NCI-H146 (cell line): ENCODE data around the gene SOBP.
"Not testable (repeated sequence)": the region's sequence is repeated elsewhere in the genome, so short reads cannot be mapped to it uniquely, and the experiment has no call there.

Experiments used
- DNase-seq: peaks from one replicate; lab custom pipeline; 2025; lab: John Stamatoyannopoulos, UW

The SOBP gene

GRCh38 chr6:107550906-107551305 lies 61.0 kb downstream of the SOBP start:
- DNase-seq: no peak

- DNase-seq: not testable (repeated sequence)
Observed at GRCh38 chr6:107553121-107553520, 63.2 kb downstream of the SOBP start.

DNA sequence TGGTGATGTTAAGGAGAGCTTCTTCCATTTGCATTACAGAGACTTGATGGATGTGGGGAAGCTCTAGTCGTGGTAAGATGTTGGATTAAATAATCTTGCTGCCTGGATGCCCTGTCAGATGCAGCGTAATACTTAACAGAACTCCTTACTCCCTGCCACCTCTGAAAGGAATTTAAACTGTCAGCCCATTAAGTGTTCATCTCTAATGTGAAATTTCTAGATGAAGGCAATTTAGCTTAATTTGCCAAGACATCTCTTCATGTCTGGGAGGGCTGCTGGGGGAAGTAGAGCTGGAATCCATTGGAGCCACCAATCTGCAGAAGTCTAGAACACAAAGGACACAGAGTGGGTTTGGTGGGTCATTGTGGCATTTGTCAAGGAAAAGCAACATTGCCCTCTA lies 64.4 kb downstream of the SOBP start:
- no peak for DNase-seq

- no peak for DNase-seq
Observed at GRCh38 chr6:107554918-107555317, 65.0 kb downstream of the SOBP start.

- peak; percentile 98 for DNase-seq
Observed at GRCh38 chr6:107555449-107555848, 65.5 kb downstream of the SOBP start.

DNA sequence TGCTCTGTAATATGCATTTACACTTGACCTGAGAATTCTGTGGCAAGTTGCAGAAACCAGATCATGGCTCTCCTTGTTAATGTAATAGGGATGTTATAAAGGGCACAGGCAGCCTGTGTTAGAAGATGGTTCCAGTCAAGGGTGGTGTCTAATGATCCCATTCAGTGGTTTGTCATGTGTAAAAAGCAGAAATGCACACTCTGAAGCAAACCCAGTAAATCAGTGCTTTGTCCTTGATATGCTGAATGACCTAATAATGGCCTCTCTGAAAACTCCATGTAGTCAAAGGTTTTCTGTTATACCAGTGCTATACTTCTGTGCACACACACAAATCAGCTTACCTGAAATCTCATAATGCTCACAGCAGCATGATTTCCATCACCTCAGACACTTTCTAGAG lies 66.2 kb downstream of the SOBP start:
- no peak for DNase-seq

- DNase-seq: no peak
Observed at GRCh38 chr6:107557698-107558097, 67.8 kb downstream of the SOBP start.

GRCh38 chr6:107560657-107561056 lies 70.7 kb downstream of the SOBP start:
- peak; percentile 33 for DNase-seq

- DNase-seq: peak; percentile 36
Observed at GRCh38 chr6:107561306-107561705, 71.4 kb downstream of the SOBP start.

- no peak for DNase-seq
Observed at GRCh38 chr6:107563694-107564588, 74.0 kb downstream of the SOBP start.

DNA sequence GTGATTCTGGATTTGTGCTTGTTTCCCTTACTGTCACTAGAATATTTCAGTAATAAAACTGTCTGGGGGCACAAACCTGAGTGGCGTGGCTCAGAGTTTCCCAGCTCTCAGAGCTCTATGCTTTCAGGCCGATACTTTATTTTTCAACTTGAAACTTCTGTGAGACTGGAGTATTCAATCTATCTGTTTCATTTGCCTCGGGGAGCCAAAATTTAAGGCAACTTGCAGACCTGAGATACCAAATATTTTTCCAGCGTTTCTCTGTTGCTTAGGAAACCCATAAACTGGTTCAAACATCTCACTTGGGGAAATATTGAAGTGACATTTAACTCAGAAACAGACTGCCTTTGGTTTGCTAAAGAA lies 74.7 kb downstream of the SOBP start:
- DNase-seq: no peak

DNA sequence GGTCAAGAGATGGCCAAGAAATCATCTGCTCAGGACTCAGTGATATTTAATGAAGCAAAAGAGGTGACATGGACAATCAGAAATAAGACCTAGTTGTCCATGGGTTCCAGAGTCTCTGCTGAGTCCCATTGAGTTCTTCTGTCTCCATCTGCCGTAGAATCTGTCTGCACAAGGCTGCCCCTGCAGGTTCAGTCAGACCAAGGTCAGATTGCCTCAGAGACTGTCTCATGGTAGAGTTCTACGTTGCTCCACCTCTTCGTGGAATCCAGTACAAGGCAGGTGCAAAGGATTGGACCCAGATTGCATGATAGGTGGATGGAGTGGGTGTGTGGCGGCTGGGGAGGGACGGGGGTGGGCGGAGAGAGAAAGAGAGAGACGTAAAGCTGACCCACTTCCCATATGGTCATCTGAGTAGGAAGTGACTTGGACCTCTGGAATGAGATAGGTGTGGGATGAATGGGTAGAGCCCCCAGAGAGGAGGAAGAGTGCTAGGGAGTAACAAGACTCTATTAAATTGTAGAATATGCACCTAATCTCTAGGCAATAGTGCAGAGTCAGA lies 75.3 kb downstream of the SOBP start:
- DNase-seq: no peak

- DNase-seq: no peak
Observed at GRCh38 chr6:107567643-107568042, 77.7 kb downstream of the SOBP start.

DNA sequence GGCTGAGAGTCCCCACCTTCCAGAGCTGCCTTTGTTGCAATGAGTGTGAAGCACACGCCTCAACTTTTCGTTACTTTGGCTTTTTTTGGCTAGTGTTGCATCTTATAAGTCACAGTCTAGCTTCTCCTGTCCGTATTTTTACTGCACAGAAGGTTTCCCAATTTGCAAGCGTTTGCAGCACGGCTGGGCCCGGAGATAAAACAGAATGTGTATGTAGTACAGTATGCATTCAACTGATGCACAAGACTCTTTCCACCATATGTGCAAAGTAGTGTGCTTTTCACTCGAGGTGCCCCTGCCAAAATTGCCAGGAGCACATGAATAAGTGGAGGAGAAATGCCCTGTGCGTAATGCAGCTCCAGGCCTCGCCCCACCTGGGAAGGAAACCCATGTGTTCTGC lies 79.6 kb downstream of the SOBP start:
- DNase-seq: no peak

- peak; percentile 73 for DNase-seq
Observed at GRCh38 chr6:107571354-107571753, 81.4 kb downstream of the SOBP start.

DNA sequence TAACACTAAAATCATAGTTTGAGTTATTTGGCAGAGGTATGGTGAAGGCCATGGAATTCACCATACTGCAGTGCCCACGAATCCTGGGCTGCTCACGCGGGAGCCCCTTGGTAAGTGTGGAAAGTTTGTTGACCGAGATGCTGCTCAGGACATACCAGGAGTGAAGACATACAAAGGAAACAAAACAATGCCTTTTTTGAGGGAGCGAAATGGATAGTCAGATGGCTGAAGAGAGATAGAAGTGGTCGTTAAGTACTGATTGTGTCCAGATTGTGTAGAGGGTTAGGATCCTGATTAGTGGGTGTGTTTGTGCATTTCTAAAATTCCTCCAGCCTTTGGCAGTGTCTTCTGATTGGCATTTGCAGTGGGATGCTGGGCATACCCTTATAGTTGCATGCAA lies 83.0 kb downstream of the SOBP start:
- no peak for DNase-seq

DNA sequence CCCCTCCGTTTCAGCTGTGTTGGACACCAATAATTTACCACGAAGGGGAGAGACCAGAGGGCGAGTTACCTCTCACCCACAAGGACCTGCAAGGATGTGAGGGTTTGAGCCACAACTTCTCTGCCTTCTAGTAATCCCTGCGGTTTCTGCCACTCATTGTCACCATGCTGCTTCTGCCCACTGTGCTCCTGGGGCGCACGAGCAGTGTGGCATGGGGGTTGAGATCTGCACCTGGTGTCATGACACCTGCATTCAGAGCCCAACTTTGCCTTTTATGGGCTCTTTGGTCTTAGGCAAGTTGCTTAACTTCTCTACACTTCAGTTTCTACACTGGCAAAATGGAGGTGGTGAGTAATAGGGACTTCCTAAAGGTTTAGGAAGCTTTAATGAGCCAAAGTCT lies 84.9 kb downstream of the SOBP start:
- DNase-seq: no peak

DNA sequence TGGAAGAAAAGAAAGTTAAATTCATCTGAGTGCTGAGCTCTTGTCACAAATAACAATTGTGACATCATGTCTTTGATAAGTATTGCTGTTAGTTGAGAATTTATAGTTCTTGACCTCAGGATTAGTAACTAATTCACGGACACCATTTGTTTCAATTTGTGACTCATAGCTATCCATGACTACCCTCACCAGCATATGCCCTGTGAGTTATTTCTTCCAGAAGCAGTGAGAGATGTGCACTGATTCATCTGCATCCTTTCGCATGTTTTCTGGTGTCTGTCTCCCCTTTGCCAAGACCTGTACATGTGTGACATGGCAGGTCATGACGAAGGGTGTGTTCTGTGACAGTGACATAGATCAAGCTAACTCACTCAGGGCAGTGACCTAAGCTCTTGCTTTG lies 86.9 kb downstream of the SOBP start:
- DNase-seq: no peak

DNA sequence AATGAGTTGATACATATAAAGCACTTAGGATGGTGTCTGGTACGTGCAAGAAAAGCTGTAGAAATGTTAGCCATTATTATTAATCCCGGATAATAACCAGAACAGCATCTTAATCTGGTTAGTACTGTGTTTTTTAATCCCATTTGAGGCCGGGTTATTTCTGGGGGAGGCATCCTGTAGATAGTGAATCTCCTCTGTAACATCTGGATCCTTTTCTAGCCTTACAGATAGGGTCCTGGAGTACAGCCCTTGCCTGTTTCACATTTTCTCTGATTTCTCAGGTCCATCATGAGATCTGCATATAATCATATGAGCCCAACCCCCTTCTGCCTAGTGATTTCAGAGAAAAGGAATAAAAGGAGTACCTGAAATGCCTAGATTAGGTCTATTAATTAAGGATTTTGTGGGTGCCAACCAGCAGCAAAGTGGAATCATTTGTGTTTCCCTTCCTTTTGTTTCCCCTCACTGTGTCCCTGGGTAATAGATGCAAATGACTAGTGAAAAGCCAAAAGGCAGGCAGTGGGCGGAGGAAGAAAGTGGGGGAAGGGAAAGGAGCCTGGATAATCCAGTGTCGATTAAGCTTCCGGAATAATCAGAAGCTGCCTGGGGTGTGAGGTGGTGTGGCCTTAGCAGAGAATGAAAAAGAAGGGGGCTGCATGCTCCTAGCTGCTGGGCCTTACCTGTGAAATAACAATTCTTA lies 88.9 kb downstream of the SOBP start:
- DNase-seq: no peak

DNA sequence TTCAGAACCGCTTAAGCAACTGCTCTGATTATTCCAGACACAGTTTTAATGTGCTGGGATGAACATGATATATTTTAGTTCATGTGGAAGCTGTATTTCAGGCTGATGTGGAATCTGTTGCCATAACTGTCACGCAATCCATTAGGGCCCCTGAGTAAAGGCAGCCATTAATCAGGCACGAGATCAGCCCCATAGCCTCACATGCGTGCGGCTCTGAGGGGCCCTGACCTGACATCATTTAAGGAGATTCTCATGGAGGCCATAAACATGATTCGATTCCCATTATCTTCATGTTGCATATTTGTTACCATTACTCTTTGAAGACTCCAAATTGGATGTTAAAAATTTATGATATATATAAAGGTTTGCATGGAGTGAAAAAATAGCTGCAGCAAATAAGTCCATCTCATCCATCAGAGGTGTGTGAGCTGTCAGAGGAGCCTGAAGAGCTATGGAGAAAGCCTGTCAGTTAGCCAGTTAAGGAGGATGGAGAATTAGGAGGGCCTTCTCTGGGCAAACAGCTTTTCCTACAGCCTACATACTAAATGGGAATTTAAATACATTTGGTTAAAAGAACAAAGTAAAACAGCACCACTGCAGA lies 89.6 kb downstream of the SOBP start:
- no peak for DNase-seq

GRCh38 chr6:107582086-107582485 lies 92.2 kb downstream of the SOBP start:
- no peak for DNase-seq

DNA sequence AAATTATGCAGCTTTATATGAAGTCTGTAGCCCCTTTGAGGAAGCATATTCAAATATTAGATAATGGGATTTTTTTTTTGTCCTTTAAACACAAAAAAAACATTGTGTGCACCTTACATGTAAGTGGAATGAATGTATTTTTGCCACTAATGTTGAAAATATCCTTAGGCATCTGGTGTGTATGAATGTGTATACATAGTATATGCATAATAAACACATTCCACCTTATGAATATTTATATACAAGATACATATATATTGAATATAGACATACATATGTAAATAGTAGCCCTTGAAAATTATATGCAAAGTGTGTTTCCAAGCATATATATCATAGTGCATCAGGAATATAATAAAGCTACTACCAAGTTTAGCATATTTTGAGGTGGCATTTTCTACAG lies 94.8 kb downstream of the SOBP start:
- no peak for DNase-seq
